OCI-LY1 (cell line): ENCODE results near the gene LRRFIP2.

Experiments
- H2AFZ ChIP-seq: fragments of 200-600 bp; sonication (generic), shearing (Covaris generic); 2 replicates; pipeline ENCODE4 v1.6.0; 2014; ENCODE audit warnings: antibody characterized with exemption, mild to moderate bottlenecking, low read length
- H3F3A ChIP-seq: fragments of 200-600 bp; sonication (generic), shearing (Covaris generic); 2 replicates; pipeline ENCODE4 v1.6.0; 2014; ENCODE audit warnings: mild to moderate bottlenecking, antibody characterized with exemption, low read length, moderate library complexity; ENCODE audit not compliant: insufficient read depth
- H3K27ac ChIP-seq: fragments of 200-600 bp; sonication (generic); 2 replicates; pipeline ENCODE4 v1.5.1; 2014; ENCODE audit warnings: low read length, mixed run types, mild to moderate bottlenecking, low read depth; ENCODE audit not compliant: poor library complexity, severe bottlenecking
- H3K27me3 ChIP-seq: fragments of 200-600 bp; sonication (generic); 2 replicates; pipeline ENCODE4 v1.6.0; 2014; ENCODE audit warnings: antibody characterized with exemption, mild to moderate bottlenecking, low read length, moderate library complexity; ENCODE audit not compliant: insufficient read depth
- H3K36me3 ChIP-seq: fragments of 200-600 bp; sonication (generic); 2 replicates; pipeline ENCODE4 v1.6.1; 2014; ENCODE audit warnings: mild to moderate bottlenecking, antibody characterized with exemption, low read length, moderate library complexity, mixed read lengths; ENCODE audit not compliant: insufficient read depth
- H3K4me1 ChIP-seq: fragments of 200-600 bp; sonication (generic); 2 replicates; pipeline ENCODE4 v1.5.1; 2014; ENCODE audit warnings: mild to moderate bottlenecking, low read length, moderate library complexity; ENCODE audit not compliant: insufficient read depth, severe bottlenecking
- H3K4me2 ChIP-seq: fragments of 200-600 bp; sonication (generic), shearing (Covaris generic); 2 replicates; pipeline ENCODE4 v1.6.1; 2014; ENCODE audit warnings: low read length
- H3K4me3 ChIP-seq: fragments of 200-600 bp; sonication (generic); 2 replicates; pipeline ENCODE4 v1.5.1; 2014; ENCODE audit warnings: low read length, low read depth, mild to moderate bottlenecking, mixed read lengths; ENCODE audit not compliant: poor library complexity, severe bottlenecking
- H3K79me2 ChIP-seq: fragments of 200-600 bp; shearing (Covaris generic); 2 replicates; pipeline ENCODE4 v1.6.1; 2016; ENCODE audit warnings: mixed run types, low read length, mixed read lengths; ENCODE audit not compliant: insufficient read depth
- H3K9ac ChIP-seq: fragments of 200-600 bp; sonication (generic), shearing (Covaris generic); 2 replicates; pipeline ENCODE4 v1.6.1; 2014; ENCODE audit warnings: mild to moderate bottlenecking, low read length, mixed read lengths
- H3K9me2 ChIP-seq: fragments of 200-600 bp; sonication (generic), shearing (Covaris generic); 2 replicates; pipeline ENCODE4 v1.6.1; 2014; ENCODE audit warnings: low read depth, mild to moderate bottlenecking, low read length, mixed read lengths
- H3K9me3 ChIP-seq: fragments of 200-600 bp; shearing (Covaris generic); 2 replicates; pipeline ENCODE4 v1.6.1; 2014; ENCODE audit warnings: low read length, mixed read lengths
- H4K20me1 ChIP-seq: fragments of 200-600 bp; sonication (generic), shearing (Covaris generic); 2 replicates; pipeline ENCODE4 v1.6.0; 2016; ENCODE audit warnings: mild to moderate bottlenecking, low read length; ENCODE audit not compliant: insufficient read depth
- EZH2 ChIP-seq: fragments of 200-600 bp; sonication (generic), shearing (Covaris generic); IDR thresholded peaks from 2 replicates; pipeline ENCODE4 v1.8.0; 2017; ENCODE audit warnings: borderline replicate concordance, mixed run types, mild to moderate bottlenecking, antibody characterized with exemption, low read length, moderate library complexity, mixed read lengths
- TF ChIP-seq, protein P1 (sequence below): fragments of 200-600 bp; sonication (generic), shearing (Covaris generic); IDR thresholded peaks from 2 replicates; pipeline ENCODE4 v1.5.1; 2017; ENCODE audit warnings: mild to moderate bottlenecking, antibody characterized with exemption, low read length, moderate library complexity, mixed read lengths

LRRFIP2 gene

DNA sequence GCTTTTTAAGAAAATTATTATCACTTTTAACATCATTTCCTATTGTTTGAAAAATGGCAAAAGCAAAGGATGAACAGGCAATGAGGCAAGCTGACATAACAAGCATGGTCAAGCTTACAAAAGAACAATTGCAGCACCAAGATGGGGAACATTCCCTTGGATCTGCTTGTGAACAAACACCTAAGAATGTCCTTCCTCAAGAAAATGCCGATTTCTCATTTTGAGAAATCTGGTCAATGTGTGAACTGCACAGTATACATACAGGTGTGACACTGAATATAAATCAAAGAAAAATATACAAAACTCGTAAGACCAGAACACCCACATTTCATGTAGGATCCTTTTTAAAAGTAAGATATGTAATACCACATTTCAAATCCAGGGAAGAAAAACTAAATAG is 58.9 kb downstream of the LRRFIP2 start:
- Histone ChIP-seq H3K4me3 (no peak overlapping the region), H2AFZ (no peak overlapping the region), H3F3A (no peaks in the 10 kb centered on the region; the same call in 1 of the 2 replicates), H3K36me3 (no peaks in the 10 kb centered on the region), H3K4me2 (no peak overlapping the region), H3K27ac (no peak overlapping the region), H3K9me2 (no peaks in the 10 kb centered on the region), H3K79me2 (no peaks in the 10 kb centered on the region), H3K9ac (no peak overlapping the region), H3K9me3 (no peaks in the 10 kb centered on the region), H3K4me1 (no peaks in the 10 kb centered on the region), H3K27me3 (no peaks in the 10 kb centered on the region), H4K20me1 (no peaks in the 10 kb centered on the region)
- no peak for TF ChIP-seq EZH2
- TF ChIP-seq, protein P1, sequence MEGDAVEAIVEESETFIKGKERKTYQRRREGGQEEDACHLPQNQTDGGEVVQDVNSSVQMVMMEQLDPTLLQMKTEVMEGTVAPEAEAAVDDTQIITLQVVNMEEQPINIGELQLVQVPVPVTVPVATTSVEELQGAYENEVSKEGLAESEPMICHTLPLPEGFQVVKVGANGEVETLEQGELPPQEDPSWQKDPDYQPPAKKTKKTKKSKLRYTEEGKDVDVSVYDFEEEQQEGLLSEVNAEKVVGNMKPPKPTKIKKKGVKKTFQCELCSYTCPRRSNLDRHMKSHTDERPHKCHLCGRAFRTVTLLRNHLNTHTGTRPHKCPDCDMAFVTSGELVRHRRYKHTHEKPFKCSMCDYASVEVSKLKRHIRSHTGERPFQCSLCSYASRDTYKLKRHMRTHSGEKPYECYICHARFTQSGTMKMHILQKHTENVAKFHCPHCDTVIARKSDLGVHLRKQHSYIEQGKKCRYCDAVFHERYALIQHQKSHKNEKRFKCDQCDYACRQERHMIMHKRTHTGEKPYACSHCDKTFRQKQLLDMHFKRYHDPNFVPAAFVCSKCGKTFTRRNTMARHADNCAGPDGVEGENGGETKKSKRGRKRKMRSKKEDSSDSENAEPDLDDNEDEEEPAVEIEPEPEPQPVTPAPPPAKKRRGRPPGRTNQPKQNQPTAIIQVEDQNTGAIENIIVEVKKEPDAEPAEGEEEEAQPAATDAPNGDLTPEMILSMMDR, result no peak

DNA sequence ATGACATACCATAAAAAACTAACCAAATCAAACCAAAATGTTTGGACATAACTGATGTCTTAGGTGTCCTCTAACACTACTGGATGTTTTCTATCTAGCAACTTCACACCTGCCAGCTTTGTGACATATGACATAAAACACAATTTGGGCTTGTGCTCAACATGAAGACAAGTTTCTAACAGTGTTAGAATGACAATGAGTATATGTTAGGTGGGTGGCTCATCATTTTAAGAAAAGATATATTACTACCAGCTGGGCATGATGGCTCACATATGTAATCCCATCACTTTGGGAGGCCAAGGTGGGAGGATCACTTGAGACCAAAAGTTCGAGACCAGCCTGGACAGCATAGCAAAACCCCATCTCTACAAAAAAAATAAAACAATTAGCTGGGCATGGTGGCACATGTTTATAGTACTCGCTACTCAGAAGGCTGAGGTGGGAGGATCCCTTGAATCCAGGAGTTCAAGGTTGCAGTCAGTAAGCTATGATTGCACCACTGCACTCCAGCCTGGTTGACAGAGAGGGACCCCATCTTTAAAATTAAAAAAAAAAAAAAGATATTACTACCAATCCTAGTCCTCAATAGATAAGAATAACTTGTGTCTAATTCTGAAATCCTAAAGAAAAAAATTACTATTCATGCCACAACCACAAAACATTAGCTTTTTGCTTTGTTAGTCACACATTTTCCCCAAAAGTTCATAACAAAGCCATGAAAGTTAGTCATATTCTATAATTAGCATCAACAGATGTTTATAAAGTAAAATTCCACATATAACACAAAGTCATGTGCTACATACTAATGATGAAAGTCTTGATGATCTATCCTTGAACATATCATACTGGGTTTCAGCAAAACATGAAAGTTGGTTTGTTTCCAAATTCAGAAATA is 59.9 kb downstream of the LRRFIP2 start:
- Histone ChIP-seq H3K4me3 (no peak overlapping the region), H2AFZ (no peak overlapping the region), H3K79me2 (no peaks in the 10 kb centered on the region), H3K4me1 (no peaks in the 10 kb centered on the region), H3K36me3 (no peaks in the 10 kb centered on the region), H4K20me1 (no peaks in the 10 kb centered on the region), H3K9me3 (no peaks in the 10 kb centered on the region), H3K9ac (no peak overlapping the region), H3K27ac (no peak overlapping the region), H3K27me3 (no peaks in the 10 kb centered on the region), H3F3A (no peaks in the 10 kb centered on the region; the same call in 1 of the 2 replicates), H3K4me2 (no peak overlapping the region), H3K9me2 (no peaks in the 10 kb centered on the region)
- no peak for TF ChIP-seq EZH2
- TF ChIP-seq, protein P1, result no peak

DNA sequence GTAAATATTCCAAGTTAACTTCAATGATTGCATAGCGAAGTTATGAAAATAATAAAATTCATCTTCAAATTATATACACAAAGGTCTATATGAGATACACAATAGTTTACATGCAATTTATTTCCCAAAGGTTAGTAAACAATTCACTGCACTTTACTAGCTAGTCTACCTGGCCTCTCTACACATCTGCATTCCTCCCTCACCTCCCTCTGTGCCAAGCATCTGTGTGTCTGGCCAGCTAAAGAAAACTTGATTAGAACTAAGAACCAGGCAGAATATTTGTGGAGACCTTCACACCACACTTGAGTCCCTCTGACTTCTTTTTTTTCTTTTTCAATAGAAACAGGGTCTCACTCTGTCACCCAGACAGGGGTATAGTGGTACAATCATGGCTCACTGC is 61.4 kb downstream of the LRRFIP2 start:
- no peak overlapping the region for H3K4me3 ChIP-seq
- H3K27me3 ChIP-seq, result no peaks in the 10 kb centered on the region
- H3K4me1 ChIP-seq, result no peaks in the 10 kb centered on the region
- H4K20me1 ChIP-seq, result no peaks in the 10 kb centered on the region
- H3K79me2 ChIP-seq, result no peaks in the 10 kb centered on the region
- H3K4me2 ChIP-seq, result no peak overlapping the region
- H3K9ac ChIP-seq, result no peak overlapping the region
- no peaks in the 10 kb centered on the region; the same call in 1 of the 2 replicates for H3F3A ChIP-seq
- no peaks in the 10 kb centered on the region for H3K9me3 ChIP-seq
- no peak overlapping the region for H2AFZ ChIP-seq
- H3K9me2 ChIP-seq, result no peaks in the 10 kb centered on the region
- H3K27ac ChIP-seq, result no peak overlapping the region
- H3K36me3 ChIP-seq, result no peaks in the 10 kb centered on the region
- no peak for TF ChIP-seq EZH2
- TF ChIP-seq, protein P1, result no peak
